DOHH2 (cell line): ENCODE data around the gene FANCC.

Experiments used
- H3F3A ChIP-seq: fragments of 200-600 bp; sonication (generic), shearing (Covaris generic); 2 replicates; pipeline ENCODE4 v1.6.0; 2016; ENCODE audit warnings: antibody characterized with exemption, mild to moderate bottlenecking; ENCODE audit not compliant: control insufficient read depth, insufficient read depth
- H3K27ac ChIP-seq: fragments of 200-600 bp; sonication (generic); 2 replicates; pipeline ENCODE4 v1.5.1; 2014; ENCODE audit warnings: low read depth, mild to moderate bottlenecking, low read length, moderate library complexity
- H3K27me3 ChIP-seq: fragments of 200-600 bp; sonication (generic); 2 replicates; pipeline ENCODE4 v1.6.1; 2014; ENCODE audit warnings: mild to moderate bottlenecking, low read length, mixed read lengths; ENCODE audit not compliant: control insufficient read depth
- H3K36me3 ChIP-seq: fragments of 200-600 bp; sonication (generic); 2 replicates; pipeline ENCODE4 v1.6.1; 2014; ENCODE audit warnings: mild to moderate bottlenecking, low read length, moderate library complexity, mixed read lengths; ENCODE audit not compliant: control insufficient read depth
- H3K4me1 ChIP-seq: fragments of 200-600 bp; sonication (generic); 2 replicates; pipeline ENCODE4 v1.6.1; 2014; ENCODE audit warnings: mild to moderate bottlenecking, low read length, mixed read lengths; ENCODE audit not compliant: control insufficient read depth
- H3K4me2 ChIP-seq: fragments of 200-600 bp; sonication (generic); 2 replicates; pipeline ENCODE4 v1.6.0; 2014; ENCODE audit warnings: mild to moderate bottlenecking, low read length, moderate library complexity
- H3K4me3 ChIP-seq: fragments of 200-600 bp; sonication (generic); 2 replicates; pipeline ENCODE4 v1.5.1; 2014; ENCODE audit warnings: mild to moderate bottlenecking, low read length, mixed read lengths
- H3K79me2 ChIP-seq: fragments of 200-600 bp; sonication (generic); 2 replicates; pipeline ENCODE4 v1.6.1; 2014; ENCODE audit warnings: mild to moderate bottlenecking, low read length, mixed read lengths; ENCODE audit not compliant: control insufficient read depth
- H3K9me2 ChIP-seq: fragments of 200-600 bp; sonication (generic); replicated peaks from 2 replicates; pipeline ENCODE4 v1.6.1; 2014; ENCODE audit warnings: mild to moderate bottlenecking, low read length, mixed read lengths; ENCODE audit not compliant: control insufficient read depth
- H3K9me3 ChIP-seq: fragments of 200-600 bp; sonication (generic); 2 replicates; pipeline ENCODE4 v1.6.1; 2014; ENCODE audit warnings: antibody characterized with exemption, low read length, mixed read lengths; ENCODE audit not compliant: control insufficient read depth, insufficient read depth
- H4K20me1 ChIP-seq: fragments of 200-600 bp; sonication (generic); 2 replicates; pipeline ENCODE4 v1.6.0; 2014; ENCODE audit warnings: low read depth, mild to moderate bottlenecking, antibody characterized with exemption, low read length, moderate library complexity; ENCODE audit not compliant: control insufficient read depth, insufficient read depth
- CTCF ChIP-seq: fragments of 200-600 bp; sonication (generic); IDR thresholded peaks from one replicate; pipeline ENCODE4 v1.5.1; 2014; ENCODE audit warnings: antibody characterized with exemption, mild to moderate bottlenecking, low read depth, low read length; ENCODE audit not compliant: poor library complexity, severe bottlenecking
- EZH2phosphoT487 ChIP-seq: fragments of 200-600 bp; sonication (generic); IDR thresholded peaks from 2 replicates; pipeline ENCODE4 v1.6.1; 2017; ENCODE audit warnings: borderline replicate concordance, mild to moderate bottlenecking, antibody characterized with exemption, low read length, moderate library complexity, mixed read lengths

FANCC gene

GRCh38 chr9:95201206-95201605, 116.3 kb downstream of the FANCC start:
- H3K4me1 ChIP-seq, result no peaks in the 10 kb centered on the region
- no peaks in the 10 kb centered on the region for H3K9me3 ChIP-seq
- no peaks in the 10 kb centered on the region for H3K9me2 ChIP-seq
- no peak overlapping the region for H3K4me2 ChIP-seq
- no peak overlapping the region for H3K27ac ChIP-seq
- H3K27me3 ChIP-seq, result no peaks in the 10 kb centered on the region
- H3K79me2 ChIP-seq, result no peaks in the 10 kb centered on the region
- no peaks in the 10 kb centered on the region for H3F3A ChIP-seq
- no peak for TF ChIP-seq CTCF
- no peak for TF ChIP-seq EZH2phosphoT487
- H4K20me1 ChIP-seq, result no peaks in the 10 kb centered on the region
- H3K4me3 ChIP-seq, result no peak overlapping the region
- H3K36me3 ChIP-seq, result no peaks in the 10 kb centered on the region

GRCh38 chr9:95197692-95198271, 119.7 kb downstream of the FANCC start:
- Histone ChIP-seq H3K4me2 (no peak overlapping the region), H3K27ac (no peak overlapping the region)

GRCh38 chr9:95193480-95193879, 124.0 kb downstream of the FANCC start:
- H3K9me2 ChIP-seq, result no peaks in the 10 kb centered on the region
- 0 out of 2 replicates have a peak, but pooled peaks cover 3% of the 10 kb centered on the region for H4K20me1 ChIP-seq
- no peaks in the 10 kb centered on the region for H3K79me2 ChIP-seq
- H3K4me3 ChIP-seq, result no peak overlapping the region
- H3K27me3 ChIP-seq, result no peaks in the 10 kb centered on the region
- H3K27ac ChIP-seq, result no peak overlapping the region
- no peaks in the 10 kb centered on the region for H3K9me3 ChIP-seq
- no peak overlapping the region for H3K4me2 ChIP-seq
- H3F3A ChIP-seq, result no peaks in the 10 kb centered on the region
- no peaks in the 10 kb centered on the region for H3K36me3 ChIP-seq
- H3K4me1 ChIP-seq, result peaks cover 5% of the 10 kb centered on the region
- TF ChIP-seq CTCF (no peak), EZH2phosphoT487 (no peak)

More at GRCh38 chr9:95197692-95198271, 119.7 kb downstream of the FANCC start:
- no peaks in the 10 kb centered on the region for H3F3A ChIP-seq
- H3K9me2 ChIP-seq, result no peaks in the 10 kb centered on the region
- no peak overlapping the region for H3K4me3 ChIP-seq
- no peaks in the 10 kb centered on the region for H3K27me3 ChIP-seq
- no peaks in the 10 kb centered on the region for H3K9me3 ChIP-seq
- TF ChIP-seq EZH2phosphoT487 (no peak), CTCF (no peak)
- no peaks in the 10 kb centered on the region for H3K4me1 ChIP-seq
- no peaks in the 10 kb centered on the region for H3K79me2 ChIP-seq
- no peaks in the 10 kb centered on the region for H4K20me1 ChIP-seq
- no peaks in the 10 kb centered on the region for H3K36me3 ChIP-seq
